Naive thymus-derived CD4-positive, alpha-beta T cell (primary cell): ENCODE measurements around the gene LYG2. TPM values are rescaled to one million over a fixed set of nuclear protein-coding genes. Genes with fewer than 3 reads are reported as not detected.
"Not testable (repeated sequence)": the region's sequence is repeated elsewhere in the genome, so short reads cannot be mapped to it uniquely, and the experiment has no call there.

Experiments
- ATAC-seq: fragments of 150-1000 bp; cut with Tn5 transposase; 2 replicates; pipeline ENCODE4 v1.10.0; 2021; ENCODE audit warnings: mild to moderate bottlenecking, moderate library complexity
- CTCF ChIA-PET: fragments of 350-600 bp; sonication (Branson Sonifier 250); formaldehyde crosslinking; loops from one replicate; lab custom pipeline; 2021; ENCODE audit warnings: antibody characterized with exemption; lab: Charles Lee
- POLR2A ChIA-PET: fragments of 350-600 bp; sonication (Branson Sonifier 250); formaldehyde crosslinking; loops from one replicate; lab custom pipeline; 2021; ENCODE audit warnings: antibody characterized with exemption, inconsistent platforms; lab: Charles Lee
- DNase-seq, 9 donors: peaks; one replicate each; pipeline versions ENCODE4 v3.0.0 to v3.0.0-alpha.2; 2020 to 2022; ENCODE audit warnings: mixed read lengths in 1 of 9
- H3K27ac ChIP-seq: one replicate; pipeline ENCODE4 v1.7.0; 2013; ENCODE audit warnings: mild to moderate bottlenecking, low read depth, low read length, moderate library complexity
- H3K27me3 ChIP-seq, 2 donors: one replicate each; pipeline ENCODE4 v1.7.0; 2013; ENCODE audit warnings: low read length in 2 of 2, mild to moderate bottlenecking in 2 of 2, moderate library complexity in 2 of 2; ENCODE audit not compliant: control insufficient read depth in 2 of 2, insufficient read depth in 2 of 2
- H3K36me3 ChIP-seq, 3 experiments: 1 replicate in 2 of 3; 2 replicates in 1 of 3; pipeline ENCODE4 v1.7.0; 2013; ENCODE audit warnings: low read length in 3 of 3, mild to moderate bottlenecking in 3 of 3, moderate library complexity in 1 of 3; ENCODE audit not compliant: insufficient read depth in 3 of 3, control insufficient read depth in 2 of 3
- H3K4me1 ChIP-seq, 2 donors: one replicate each; pipeline ENCODE4 v1.7.0; 2013; ENCODE audit warnings: low read length in 2 of 2, mild to moderate bottlenecking in 2 of 2, moderate library complexity in 1 of 2; ENCODE audit not compliant: control insufficient read depth in 2 of 2, insufficient read depth in 2 of 2
- H3K4me3 ChIP-seq: 2 replicates; pipeline ENCODE4 v1.7.0; 2013; ENCODE audit warnings: mild to moderate bottlenecking, low read length
- H3K9me3 ChIP-seq, 3 experiments: 1 replicate in 2 of 3; 2 replicates in 1 of 3; pipeline ENCODE4 v1.7.0; 2013; ENCODE audit warnings: low read length in 3 of 3; ENCODE audit not compliant: control insufficient read depth in 2 of 3
- H3K27ac Mint-ChIP-seq, 9 donors: one replicate each; pipeline ENCODE4 v1.8.0; 2020 to 2022; ENCODE audit warnings: mixed read lengths in 9 of 9, mild to moderate bottlenecking in 8 of 9, moderate library complexity in 5 of 9, inconsistent platforms in 2 of 9
- H3K27me3 Mint-ChIP-seq, 5 donors: one replicate each; pipeline ENCODE4 v1.8.0; 2021 to 2022; ENCODE audit warnings: mixed read lengths in 5 of 5, mild to moderate bottlenecking in 1 of 5
- H3K36me3 Mint-ChIP-seq, 5 donors: one replicate each; pipeline ENCODE4 v1.8.0; 2020 to 2022; ENCODE audit warnings: mixed read lengths in 5 of 5, mild to moderate bottlenecking in 3 of 5, inconsistent platforms in 1 of 5
- H3K4me1 Mint-ChIP-seq, 7 donors: one replicate each; pipeline ENCODE4 v1.8.0; 2020 to 2022; ENCODE audit warnings: mixed read lengths in 7 of 7, mild to moderate bottlenecking in 3 of 7, inconsistent platforms in 1 of 7
- H3K4me3 Mint-ChIP-seq, 10 donors: one replicate each; pipeline ENCODE4 v1.8.0; 2020 to 2022; ENCODE audit warnings: mild to moderate bottlenecking in 10 of 10, mixed read lengths in 10 of 10, moderate library complexity in 6 of 10, inconsistent platforms in 2 of 10
- H3K9me3 Mint-ChIP-seq, 11 donors: one replicate each; pipeline ENCODE4 v1.8.0; 2020 to 2022; ENCODE audit warnings: mixed read lengths in 11 of 11, mild to moderate bottlenecking in 4 of 11, inconsistent platforms in 1 of 11, moderate library complexity in 1 of 11
- intact Hi-C, 2 donors: fragments of 100-400 bp; cut with micrococcal nuclease; formaldehyde crosslinking; loops; one replicate each; pipeline ENCODE4 v1.15.1; 2023
- polyA plus RNA-seq, 2 donors: library from polyadenylated mRNA; unstranded; fragments of 300-500 nt; fragmentation: Illumina TruSeq; gene quantifications; one replicate each; pipeline ENCODE4 v1.2.3, GENCODE V29; 2021
- total RNA-seq, 6 experiments: library from RNA in 5 of 6; stranded (reverse) in 5 of 6; gene quantifications; 1 replicate in 5 of 6; 2 replicates in 1 of 6; pipeline ENCODE4 v1.2.3 and lab custom pipeline; 2021 to 2026

LYG2 gene
- total RNA-seq = not detected
- not detected for polyA plus RNA-seq
- not detected for total RNA-seq (lab: John Stamatoyannopoulos, UW)

GRCh38 chr2:99255491-99256318 lies at the start of gene LYG2:
LYG2 (minus strand) TSS chr2:99255666; CDS start chr2:99254260, 1,406 bp downstream.
- Histone ChIP-seq H3K36me3 (no peaks in the 10 kb centered on the region), H3K9me3 (no peaks in the 10 kb centered on the region), H3K4me3 (no peak within 1 kb of the TSS), H3K4me1 (no peaks in the 10 kb centered on the region), H3K27me3 (no peaks in the 10 kb centered on the region), H3K27ac (no peak within 1 kb of the TSS)
- no peaks in the 10 kb centered on the region for H3K27me3 Mint-ChIP-seq
- no peak within 1 kb of the TSS for H3K27ac Mint-ChIP-seq
- no peak for DNase-seq
- intact Hi-C loops = no loop called here
- ChIA-PET CTCF (no interaction called here), POLR2A (no interaction called here)
- peaks cover 0 to 12% (median 7%) of the 10 kb centered on the region in 5 donors for H3K36me3 Mint-ChIP-seq
- ATAC-seq = no peak
- peaks cover 0 to 7% (median 0%) of the 10 kb centered on the region in 11 donors for H3K9me3 Mint-ChIP-seq
- no peak within 1 kb of the TSS for H3K4me3 Mint-ChIP-seq
- peaks cover 0 to 2% (median 0%) of the 10 kb centered on the region in 7 donors for H3K4me1 Mint-ChIP-seq

- not testable (repeated sequence) for ATAC-seq
Measured at GRCh38 chr2:99301097-99301496, 45.6 kb upstream of the LYG2 start, which contains the start of gene LYG1. LYG1 (minus strand) TSS chr2:99301197; CDS start chr2:99295670, 5,527 bp downstream.

DNA sequence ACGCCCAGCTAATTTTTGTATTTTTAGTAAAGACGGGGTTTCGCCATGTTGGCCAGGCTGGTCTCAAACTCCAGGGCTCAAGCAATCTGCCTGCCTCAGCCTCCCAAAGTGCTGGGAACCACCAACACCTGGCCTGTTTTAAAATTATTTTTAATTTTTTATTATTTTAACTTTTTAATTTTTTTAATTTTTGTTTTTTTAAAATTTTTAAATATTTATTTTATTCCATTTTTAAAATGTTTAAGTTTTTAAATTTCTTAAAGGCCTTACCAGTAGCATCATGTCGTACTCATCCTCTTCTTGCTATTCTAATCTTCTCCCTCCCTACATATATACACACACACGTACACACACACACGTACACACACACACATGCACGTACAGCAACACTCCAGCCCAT lies 44.1 kb upstream of the LYG2 start:
- Mint-ChIP-seq H3K27ac (no peak overlapping the region), H3K27me3 (no peaks in the 10 kb centered on the region), H3K4me1 (no peaks in the 10 kb centered on the region), H3K9me3 (peaks cover 0 to 4% (median 0%) of the 10 kb centered on the region in 11 donors), H3K4me3 (no peak overlapping the region), H3K36me3 (peaks cover 11 to 60% (median 32%) of the 10 kb centered on the region in 5 donors)
- ChIA-PET CTCF (no interaction called here), POLR2A (no interaction called here)
- intact Hi-C loops = no loop called here
- Histone ChIP-seq H3K27me3 (no peaks in the 10 kb centered on the region), H3K27ac (no peak overlapping the region), H3K4me1 (no peaks in the 10 kb centered on the region), H3K36me3 (peaks cover 0 to 14% (median 0%) of the 10 kb centered on the region in 3 experiments), H3K4me3 (no peak overlapping the region), H3K9me3 (no peaks in the 10 kb centered on the region)
- no peak for ATAC-seq
- no peak for DNase-seq

More at GRCh38 chr2:99301097-99301496, 45.6 kb upstream of the LYG2 start, which contains the start of gene LYG1:
- DNase-seq, H3K27me3 Mint-ChIP-seq, H3K9me3 Mint-ChIP-seq, H3K4me3 Mint-ChIP-seq, CTCF ChIA-PET, H3K4me3 ChIP-seq, intact Hi-C loops, POLR2A ChIA-PET, H3K27me3 ChIP-seq, H3K4me1 Mint-ChIP-seq, H3K27ac ChIP-seq, H3K9me3 ChIP-seq, H3K27ac Mint-ChIP-seq, H3K4me1 ChIP-seq: not testable (repeated sequence)
- H3K36me3 Mint-ChIP-seq = peaks cover 4 to 64% (median 37%) of the 10 kb centered on the region in 5 donors
- H3K36me3 ChIP-seq = peaks cover 0 to 14% (median 0%) of the 10 kb centered on the region in 3 experiments

DNA sequence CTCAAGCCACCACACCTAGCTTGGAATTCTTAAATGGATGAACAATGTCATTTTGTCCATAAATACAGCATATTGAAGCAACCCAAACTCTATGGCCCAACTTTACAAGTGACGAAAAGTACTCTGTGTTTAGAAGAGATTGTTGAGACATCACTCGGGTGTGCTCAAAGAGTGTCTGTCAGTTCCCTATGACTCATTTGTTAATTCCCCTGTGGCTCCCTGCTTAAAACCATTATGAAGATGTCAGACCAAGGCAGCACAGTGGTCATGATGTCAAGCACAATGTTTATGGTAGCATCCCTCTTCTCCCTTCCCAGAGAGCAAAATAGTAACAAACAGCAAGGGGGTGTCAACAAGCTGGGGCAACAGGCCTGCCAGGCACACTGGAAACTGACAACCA lies 42.5 kb upstream of the LYG2 start:
- DNase-seq = no peak
- ChIA-PET POLR2A (interaction anchor here (0.6 kb wide), 1 partner anchor 117 kb away, joined by 3 read pairs; no protein-coding TSS in a partner anchor), CTCF (no interaction called here)
- Mint-ChIP-seq H3K4me3 (no peak overlapping the region), H3K27me3 (no peaks in the 10 kb centered on the region), H3K27ac (no peak overlapping the region), H3K4me1 (no peaks in the 10 kb centered on the region), H3K36me3 (peaks cover 7 to 51% (median 27%) of the 10 kb centered on the region in 5 donors), H3K9me3 (peaks cover 0 to 4% (median 0%) of the 10 kb centered on the region in 11 donors)
- H3K4me3 ChIP-seq = no peak overlapping the region
- intact Hi-C loops = no loop called here
- ATAC-seq = no peak
- no peaks in the 10 kb centered on the region for H3K4me1 ChIP-seq
- no peaks in the 10 kb centered on the region for H3K9me3 ChIP-seq
- H3K36me3 ChIP-seq = peaks cover 0 to 9% (median 0%) of the 10 kb centered on the region in 3 experiments
- H3K27ac ChIP-seq = no peak overlapping the region
- H3K27me3 ChIP-seq = no peaks in the 10 kb centered on the region

- Histone ChIP-seq H3K27me3 (no peaks in the 10 kb centered on the region), H3K9me3 (no peaks in the 10 kb centered on the region), H3K27ac (no peak overlapping the region), H3K4me3 (no peak overlapping the region), H3K36me3 (peaks cover 0 to 7% (median 0%) of the 10 kb centered on the region in 3 experiments), H3K4me1 (no peaks in the 10 kb centered on the region)
- Mint-ChIP-seq H3K27me3 (no peaks in the 10 kb centered on the region), H3K36me3 (peaks cover 8 to 41% (median 27%) of the 10 kb centered on the region in 5 donors), H3K4me1 (no peaks in the 10 kb centered on the region), H3K4me3 (no peak overlapping the region), H3K9me3 (peaks cover 0 to 5% (median under 1%) of the 10 kb centered on the region in 11 donors), H3K27ac (no peak overlapping the region)
- intact Hi-C loops = no loop called here
- CTCF ChIA-PET = no interaction called here
- ATAC-seq (no peak), DNase-seq (no peak)
- POLR2A ChIA-PET = no interaction called here
Measured at GRCh38 chr2:99285526-99285925, 30.1 kb upstream of the LYG2 start.

DNA sequence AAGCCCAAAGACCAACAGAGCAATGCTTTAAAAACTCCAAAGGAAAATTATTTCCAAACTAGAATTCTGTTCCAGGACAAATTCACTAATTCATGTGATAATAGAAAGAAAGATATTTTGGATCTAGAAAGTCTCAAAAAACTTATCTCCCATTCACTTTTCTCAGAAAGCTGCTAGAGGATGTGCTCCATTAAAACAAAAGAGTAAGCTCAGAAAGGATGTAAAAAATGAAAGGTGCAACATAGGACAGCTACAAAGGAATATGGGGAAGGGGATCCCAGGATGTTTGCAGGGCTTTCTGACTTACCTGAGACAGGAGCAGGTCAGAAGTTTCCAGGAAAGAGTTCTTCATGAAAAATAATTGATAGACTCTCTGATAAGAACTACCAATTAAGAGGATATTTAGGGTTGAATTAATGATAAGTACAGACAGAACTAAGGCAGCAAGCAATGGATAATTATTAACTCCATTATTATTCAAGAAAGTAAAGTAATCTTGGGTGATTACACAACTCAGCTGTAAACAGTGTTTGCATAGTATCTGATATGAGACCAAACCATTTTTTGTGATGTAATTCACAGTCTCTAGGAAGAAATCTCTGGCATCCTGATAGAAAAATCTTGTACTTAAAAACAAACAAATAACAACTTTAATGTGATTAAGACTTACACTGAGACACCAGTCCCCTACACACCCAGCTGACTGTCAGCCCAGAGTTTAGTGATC lies 24.7 kb upstream of the LYG2 start:
- Histone ChIP-seq H3K36me3 (peaks cover 0 to 7% (median 0%) of the 10 kb centered on the region in 3 experiments), H3K4me1 (no peaks in the 10 kb centered on the region), H3K9me3 (peaks cover 0 to 3% (median 0%) of the 10 kb centered on the region in 3 experiments), H3K27ac (no peak overlapping the region), H3K4me3 (no peak overlapping the region), H3K27me3 (no peaks in the 10 kb centered on the region)
- no peak for ATAC-seq
- ChIA-PET CTCF (interaction anchor here (0.7 kb wide), 1 partner anchor 646 kb away, joined by 4 read pairs; no protein-coding TSS in a partner anchor), POLR2A (no interaction called here)
- intact Hi-C loops = no loop called here
- Mint-ChIP-seq H3K36me3 (peaks cover 9 to 61% (median 42%) of the 10 kb centered on the region in 5 donors), H3K9me3 (peaks cover 3 to 23% (median 13%) of the 10 kb centered on the region in 11 donors), H3K4me3 (peak overlapping the region in 1 of 10 donors; percentile 8), H3K27me3 (no peaks in the 10 kb centered on the region), H3K27ac (no peak overlapping the region), H3K4me1 (no peaks in the 10 kb centered on the region)
- no peak for DNase-seq
